Activated gamma-delta T cell treated with Interleukin-2 at 50 U/mL for 16 hours (primary cell): ENCODE measurements around the gene PCED1B.
"Not testable (repeated sequence)": the region's sequence is repeated elsewhere in the genome, so short reads cannot be mapped to it uniquely, and the experiment has no call there.

Source experiments
- DNase-seq: peaks from one replicate; pipeline ENCODE4 v3.0.0-alpha.2; 2020

PCED1B gene

GRCh38 chr12:47244835-47245234 lies 165.4 kb downstream of the PCED1B start:
- DNase-seq: no peak

GRCh38 chr12:47245623-47246022 lies 166.2 kb downstream of the PCED1B start:
- no peak for DNase-seq

- no peak for DNase-seq
These were observed 168.0 kb downstream of the PCED1B start for GRCh38 chr12:47247418-47247817.

- DNase-seq: no peak
These were observed 169.7 kb downstream of the PCED1B start for GRCh38 chr12:47249082-47249481.

- DNase-seq: no peak
These were observed 170.4 kb downstream of the PCED1B start for GRCh38 chr12:47249719-47250357.

GRCh38 chr12:47251919-47252318 lies 172.5 kb downstream of the PCED1B start:
- no peak for DNase-seq

GRCh38 chr12:47264951-47265350 lies 185.5 kb downstream of the PCED1B start:
- no peak for DNase-seq

GRCh38 chr12:47265391-47265790 lies 186.0 kb downstream of the PCED1B start:
- DNase-seq: no peak

GRCh38 chr12:47267571-47267970 lies 188.2 kb downstream of the PCED1B start:
- no peak for DNase-seq

- DNase-seq: no peak
These were observed 189.4 kb downstream of the PCED1B start for GRCh38 chr12:47268501-47269454.

GRCh38 chr12:47269916-47270315 lies 190.5 kb downstream of the PCED1B start:
- no peak for DNase-seq

- no peak for DNase-seq
These were observed 191.6 kb downstream of the PCED1B start for GRCh38 chr12:47270782-47271664.

- DNase-seq: no peak
These were observed 192.4 kb downstream of the PCED1B start for GRCh38 chr12:47271800-47272239.

GRCh38 chr12:47272412-47273190 lies 193.2 kb downstream of the PCED1B start:
- DNase-seq: no peak

GRCh38 chr12:47273191-47273626 lies 193.8 kb downstream of the PCED1B start:
- DNase-seq: no peak

- no peak for DNase-seq
These were observed 195.3 kb downstream of the PCED1B start for GRCh38 chr12:47274760-47275159.

- DNase-seq: no peak
These were observed 196.8 kb downstream of the PCED1B start for GRCh38 chr12:47276253-47276620.

- peak; percentile 62 for DNase-seq
These were observed 197.3 kb downstream of the PCED1B start for GRCh38 chr12:47276621-47277309.

- DNase-seq: no peak
These were observed 198.6 kb downstream of the PCED1B start for GRCh38 chr12:47277972-47278448.

- DNase-seq: not testable (repeated sequence)
These were observed 200.3 kb downstream of the PCED1B start for GRCh38 chr12:47279758-47280157.

GRCh38 chr12:47280543-47281300 lies 201.3 kb downstream of the PCED1B start:
- DNase-seq: no peak
